H9 (cell line): Measurements from ENCODE around the gene GMCL1. TPM values are rescaled to one million over a fixed set of nuclear protein-coding genes. Genes with fewer than 3 reads are reported as not detected.
"Not testable (repeated sequence)": the region's sequence is repeated elsewhere in the genome, so short reads cannot be mapped to it uniquely, and the experiment has no call there.

Experiments used
- DNase-seq: peaks from one replicate; pipeline ENCODE4 v3.0.0-alpha.2; 2017
- H2AFZ ChIP-seq: one replicate; pipeline ENCODE4 v1.6.1; 2013; ENCODE audit warnings: mild to moderate bottlenecking, low read length, control low read depth, moderate library complexity
- H2AK5ac ChIP-seq: 2 replicates; pipeline ENCODE4 v1.6.1; 2013; ENCODE audit warnings: low read length, control low read depth, mixed read lengths; ENCODE audit not compliant: insufficient read length
- H2BK120ac ChIP-seq: one replicate; pipeline ENCODE4 v1.6.1; 2013; ENCODE audit warnings: low read depth, mild to moderate bottlenecking, low read length, control low read depth, inconsistent platforms; ENCODE audit not compliant: poor library complexity, severe bottlenecking
- H2BK12ac ChIP-seq: 2 replicates; pipeline ENCODE4 v1.6.1; 2013; ENCODE audit warnings: low read length, control low read depth, mixed read lengths, low read depth; ENCODE audit not compliant: insufficient read length
- H2BK15ac ChIP-seq: 2 replicates; pipeline ENCODE4 v1.6.1; 2013; ENCODE audit warnings: low read depth, low read length, control low read depth
- H2BK20ac ChIP-seq: one replicate; pipeline ENCODE4 v1.6.1; 2013; ENCODE audit warnings: low read depth, mild to moderate bottlenecking, low read length, control low read depth, inconsistent platforms; ENCODE audit not compliant: poor library complexity, severe bottlenecking
- H2BK5ac ChIP-seq: 2 replicates; pipeline ENCODE4 v1.6.1; 2013; ENCODE audit warnings: low read length, control low read depth, mixed read lengths; ENCODE audit not compliant: insufficient read length
- H3K14ac ChIP-seq: 2 replicates; pipeline ENCODE4 v1.6.1; 2013; ENCODE audit warnings: low read length, control low read depth; ENCODE audit not compliant: insufficient read depth
- H3K18ac ChIP-seq: 2 replicates; pipeline ENCODE4 v1.6.1; 2013; ENCODE audit warnings: low read depth, mild to moderate bottlenecking, mixed read lengths, low read length, control low read depth; ENCODE audit not compliant: insufficient read length
- H3K23ac ChIP-seq: 2 replicates; pipeline ENCODE4 v1.6.1; 2013; ENCODE audit warnings: low read length, control low read depth, mixed read lengths, low read depth; ENCODE audit not compliant: insufficient read length
- H3K23me2 ChIP-seq: 2 replicates; pipeline ENCODE4 v1.6.1; 2013; ENCODE audit warnings: low read depth, mild to moderate bottlenecking, mixed read lengths, low read length, control low read depth; ENCODE audit not compliant: insufficient read length, poor library complexity, severe bottlenecking
- H3K27ac ChIP-seq: 2 replicates; pipeline ENCODE4 v1.5.1; 2013; ENCODE audit warnings: low read length, control low read depth, mixed read lengths, low read depth; ENCODE audit not compliant: insufficient read length
- H3K27me3 ChIP-seq: 2 replicates; pipeline ENCODE4 v1.6.1; 2013; ENCODE audit warnings: low read length, control low read depth, inconsistent platforms; ENCODE audit not compliant: insufficient read depth
- H3K4ac ChIP-seq: 2 replicates; pipeline ENCODE4 v1.6.1; 2013; ENCODE audit warnings: low read depth, mild to moderate bottlenecking, control low read depth, inconsistent platforms, low read length, moderate library complexity
- H3K4me1 ChIP-seq: 2 replicates; pipeline ENCODE4 v1.6.1; 2013; ENCODE audit warnings: low read length, control low read depth, inconsistent platforms; ENCODE audit not compliant: insufficient read depth
- H3K4me2 ChIP-seq: 2 replicates; pipeline ENCODE4 v1.6.1; 2013; ENCODE audit warnings: low read length, control low read depth, mixed read lengths; ENCODE audit not compliant: insufficient read length, insufficient read depth
- H3K56ac ChIP-seq: 2 replicates; pipeline ENCODE4 v1.6.1; 2013; ENCODE audit warnings: low read depth, mild to moderate bottlenecking, mixed read lengths, low read length, control low read depth; ENCODE audit not compliant: insufficient read length
- H3K79me1 ChIP-seq: 2 replicates; pipeline ENCODE4 v1.6.1; 2013; ENCODE audit warnings: low read depth, mild to moderate bottlenecking, moderate library complexity, low read length, control low read depth, inconsistent platforms; ENCODE audit not compliant: insufficient read depth, poor library complexity, severe bottlenecking
- H3K79me2 ChIP-seq: 2 replicates; pipeline ENCODE4 v1.6.1; 2013; ENCODE audit warnings: low read length, control low read depth, inconsistent platforms; ENCODE audit not compliant: insufficient read depth
- H3K9ac ChIP-seq: 2 replicates; pipeline ENCODE4 v1.6.1; 2013; ENCODE audit warnings: low read length, control low read depth, mixed read lengths; ENCODE audit not compliant: insufficient read length; ENCODE audit errors: extremely low read depth
- H3K9me3 ChIP-seq: one replicate; pipeline ENCODE4 v1.6.1; 2013; ENCODE audit warnings: low read depth, low read length, inconsistent platforms; ENCODE audit not compliant: control insufficient read depth
- H3T11ph ChIP-seq: one replicate; pipeline ENCODE4 v1.6.1; 2013; ENCODE audit warnings: mild to moderate bottlenecking, low read length, control low read depth, inconsistent platforms
- H4K20me1 ChIP-seq: one replicate; pipeline ENCODE4 v1.6.1; 2013; ENCODE audit not compliant: control insufficient read depth, insufficient read length, insufficient read depth
- H4K5ac ChIP-seq: 2 replicates; pipeline ENCODE4 v1.6.1; 2013; ENCODE audit warnings: low read depth, mild to moderate bottlenecking, mixed read lengths, low read length, control low read depth; ENCODE audit not compliant: insufficient read length
- H4K8ac ChIP-seq: replicated peaks from 2 replicates; pipeline ENCODE4 v1.6.1; 2013; ENCODE audit warnings: low read length, control low read depth, mixed read lengths, low read depth; ENCODE audit not compliant: insufficient read length
- H4K91ac ChIP-seq: 2 replicates; pipeline ENCODE4 v1.6.1; 2013; ENCODE audit warnings: low read depth, mild to moderate bottlenecking, moderate library complexity, mixed read lengths, low read length, control low read depth; ENCODE audit not compliant: insufficient read length
- H3K27ac Mint-ChIP-seq, 3 experiments: 2 replicates in 2 of 3; 3 replicates in 1 of 3; pipeline ENCODE4 v1.8.0; 2020 to 2021; ENCODE audit warnings: mixed read lengths in 3 of 3, mild to moderate bottlenecking in 1 of 3, moderate library complexity in 1 of 3
- H3K27me3 Mint-ChIP-seq: 2 replicates; pipeline ENCODE4 v1.8.0; 2021; ENCODE audit warnings: low read depth, mild to moderate bottlenecking, moderate library complexity, mixed read lengths
- H3K36me3 Mint-ChIP-seq, 3 experiments: 2 replicates in 2 of 3; 3 replicates in 1 of 3; pipeline ENCODE4 v1.8.0; 2020 to 2021; ENCODE audit warnings: low read depth in 3 of 3, mixed read lengths in 3 of 3; ENCODE audit not compliant: insufficient read depth in 1 of 3
- H3K4me1 Mint-ChIP-seq, 2 experiments: 2 replicates each; pipeline ENCODE4 v1.8.0; 2020; ENCODE audit warnings: mixed read lengths in 2 of 2
- H3K4me3 Mint-ChIP-seq, 2 experiments: 2 replicates in 1 of 2; 3 replicates in 1 of 2; pipeline ENCODE4 v1.8.0; 2020 to 2021; ENCODE audit warnings: mild to moderate bottlenecking in 2 of 2, mixed read lengths in 2 of 2, moderate library complexity in 1 of 2
- H3K9me3 Mint-ChIP-seq, 2 experiments: 2 replicates in 1 of 2; 3 replicates in 1 of 2; pipeline ENCODE4 v1.8.0; 2020; ENCODE audit warnings: mild to moderate bottlenecking in 2 of 2, mixed read lengths in 2 of 2, moderate library complexity in 1 of 2
- CTCF ChIP-seq: fragments of 200-600 bp; sonication (generic); conservative IDR thresholded peaks from 3 replicates; pipeline ENCODE4 v1.8.0; 2021; ENCODE audit warnings: antibody characterized with exemption, mild to moderate bottlenecking
- WGBS: extraction: QIAGEN DNeasy Blood & Tissue Kit; methylation state at CpG from one replicate; pipeline ENCODE4 v1.1.7; 2013; ENCODE audit warnings: missing lambda C conversion rate, low lambda C conversion rate, mixed read lengths; ENCODE audit not compliant: insufficient read length; ENCODE audit errors: extremely low coverage; 5-methylcytosine and 5-hydroxymethylcytosine counted together
- total RNA-seq: library from RNA; stranded (reverse); gene quantifications from 2 replicates; pipeline ENCODE4 v1.2.1, GENCODE V29; 2021

Gene GMCL1
- total RNA-seq, 1 experiment from 2014 or later: 18.6 TPM

- not testable (repeated sequence) for H4K20me1 ChIP-seq, H4K8ac ChIP-seq, H3K9ac ChIP-seq, H3K27ac ChIP-seq, H4K5ac ChIP-seq, H3K9me3 ChIP-seq, H2BK12ac ChIP-seq, H3K23ac ChIP-seq, H2AK5ac ChIP-seq, H3K27me3 Mint-ChIP-seq, H3K4ac ChIP-seq, H2BK20ac ChIP-seq, H3K79me2 ChIP-seq, H2BK15ac ChIP-seq, H3K14ac ChIP-seq, H3K18ac ChIP-seq, H3K79me1 ChIP-seq, H4K91ac ChIP-seq, H3K56ac ChIP-seq, H2BK120ac ChIP-seq, DNase-seq, H2BK5ac ChIP-seq, H3K4me1 ChIP-seq, H3K23me2 ChIP-seq, H3T11ph ChIP-seq, H3K27me3 ChIP-seq, H3K9me3 Mint-ChIP-seq
- H3K36me3 Mint-ChIP-seq: peaks cover 9 to 27% (median 25%) of the 10 kb centered on the region in 3 experiments; a peak in 6 of 7 replicates
- peak overlapping the region; percentile 99 for H3K4me3 Mint-ChIP-seq
- peaks cover 0 to 11% of the 10 kb centered on the region in 2 experiments for H3K4me1 Mint-ChIP-seq
- peak overlapping the region; percentile 90 for H3K4me2 ChIP-seq
- peak overlapping the region; percentile 98 for H2AFZ ChIP-seq
- peak overlapping the region in 1 of 3 experiments; percentile 97; a peak in 4 of 7 replicates for H3K27ac Mint-ChIP-seq
- WGBS: no CpG with 5 or more reads among the region's 7 CpGs
- peak; percentile 25; the same call in 1 of the 3 replicates for TF ChIP-seq CTCF
These were observed 63.5 kb downstream of the GMCL1 start for GRCh38 chr2:69892838-69893424.
